Measurements from ENCODE around the gene RAB11FIP2.

DNA sequence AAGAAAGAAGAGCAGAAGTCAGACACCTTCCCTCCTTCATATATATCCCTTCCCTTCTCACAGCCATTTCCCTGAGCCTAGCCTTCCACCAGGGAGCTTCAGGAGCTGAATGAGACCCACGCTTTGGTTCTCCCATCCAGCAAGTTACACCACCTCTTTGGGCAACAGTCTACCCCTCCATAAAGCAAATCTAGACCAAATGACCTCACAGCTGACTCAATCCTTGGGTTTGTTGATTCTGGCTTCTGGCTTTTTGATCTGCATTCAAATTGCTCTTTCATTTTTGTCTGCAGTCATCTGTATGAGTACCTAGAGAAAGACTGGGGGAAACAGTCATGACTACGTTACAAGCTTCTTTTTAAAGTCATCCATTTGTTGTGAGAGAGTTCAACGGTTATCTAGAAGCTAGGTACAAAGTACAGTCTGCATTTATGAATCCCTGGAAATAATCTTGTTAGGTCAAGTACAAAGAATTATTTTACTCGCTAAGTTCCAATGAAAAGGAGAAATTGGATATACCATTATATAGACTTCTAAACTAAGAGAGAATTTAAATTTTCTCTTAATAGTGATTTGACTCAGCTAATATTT is 86.3 kb downstream of the RAB11FIP2 start:
- TF ChIP-seq TP53 (CRISPR knock-in tag; IDR thresholded peaks at IDR 0.05) (no peak), RAD21 (conservative IDR thresholded peaks at IDR 0.05 in 1 of 2, IDR thresholded peaks at IDR 0.05 in 1 of 2) (no peak), KDM5A (IDR thresholded peaks at IDR 0.05) (no peak), NR3C1 (IDR thresholded peaks at IDR 0.05) (no peak), HDAC2 (IDR thresholded peaks at IDR 0.05) (no peak), RFX5 (IDR thresholded peaks at IDR 0.05) (no peak), CHD2 (IDR thresholded peaks at IDR 0.05; ENCODE audit: low read length, partially characterized antibody) (no peak)

Measured in A549 (cell line).